K562 (cell line): Measurements from ENCODE around the gene ERBB3. TPM values are rescaled to one million over a fixed set of nuclear protein-coding genes. Genes with fewer than 3 reads are reported as not detected.
A peak's percentile ranks its signal among the peaks of the same experiment; 100 is the strongest.

Experiments used
- ADNP ChIP-seq: fragments of 200-800 bp; sonication (Bioruptor generic); IDR thresholded peaks from 2 replicates; pipeline ENCODE4 v1.6.1; 2016; ENCODE audit warnings: missing genetic modification characterization, missing compliant biosample characterization
- CBX1 ChIP-seq: sonication (generic); IDR thresholded peaks from 2 replicates; pipeline ENCODE4 v1.6.1; 2016; ENCODE audit warnings: antibody characterized with exemption, low read depth, mild to moderate bottlenecking
- CHAMP1 ChIP-seq: fragments of 450-650 bp; IDR thresholded peaks from 2 replicates; pipeline ENCODE4 v1.6.1; 2016; ENCODE audit warnings: mild to moderate bottlenecking
- CSDE1 ChIP-seq, 2 experiments: fragments of 450-650 bp; IDR thresholded peaks; 2 replicates each; pipeline ENCODE4 v1.6.1; 2016; ENCODE audit warnings: mild to moderate bottlenecking in 1 of 2
- E2F3 ChIP-seq: fragments of 250-450 bp; sonication (Bioruptor Pico); IDR thresholded peaks from 2 replicates; pipeline ENCODE4 v1.4.0; 2020; ENCODE audit warnings: mild to moderate bottlenecking
- EWSR1 ChIP-seq: fragments of 450-650 bp; IDR thresholded peaks from 2 replicates; pipeline ENCODE4 v1.6.1; 2018; ENCODE audit warnings: borderline replicate concordance, mild to moderate bottlenecking, low read depth, moderate library complexity; ENCODE audit not compliant: partially characterized antibody
- HDAC1 ChIP-seq, 2 experiments: fragments of 450-650 bp; IDR thresholded peaks; 2 replicates each; pipeline ENCODE4 v1.6.1; 2016 to 2017; ENCODE audit warnings: inconsistent platforms in 1 of 2, mild to moderate bottlenecking in 1 of 2, moderate library complexity in 1 of 2
- JUND ChIP-seq, 2 experiments: IDR thresholded peaks; 2 replicates in 1 of 2; 3 replicates in 1 of 2; pipeline ENCODE4 v1.6.1; 2011; ENCODE audit warnings: borderline replicate concordance in 2 of 2, low read depth in 2 of 2, low read length in 2 of 2, improper control_type of control experiment in 1 of 2, missing biosample characterization in 1 of 2, missing genetic modification characterization in 1 of 2, missing genetic modification reagents in 1 of 2
- NELFE ChIP-seq: IDR thresholded peaks from 2 replicates; pipeline ENCODE4 v1.6.1; 2011; ENCODE audit warnings: mild to moderate bottlenecking; ENCODE audit not compliant: insufficient read depth, insufficient read length
- REST ChIP-seq, 2 experiments: fragments of 450-650 bp; formaldehyde crosslinking in 1 of 2; IDR thresholded peaks; 2 replicates each; pipeline versions ENCODE4 v1.4.0 to v1.6.1; 2014 to 2020; ENCODE audit warnings: mild to moderate bottlenecking in 2 of 2, borderline replicate concordance in 1 of 2, low read depth in 1 of 2
- TAF1 ChIP-seq: IDR thresholded peaks from 2 replicates; pipeline ENCODE4 v1.6.1; 2011; ENCODE audit warnings: mild to moderate bottlenecking, low read length, moderate library complexity; ENCODE audit not compliant: insufficient read depth, control insufficient read depth, severe bottlenecking; ENCODE audit errors: extremely low read depth
- THRB ChIP-seq: fragments of 450-650 bp; formaldehyde crosslinking; conservative IDR thresholded peaks from 2 replicates; pipeline ENCODE4 v1.4.0; 2022; ENCODE audit warnings: mild to moderate bottlenecking, missing genetic modification characterization
- ZFP1 ChIP-seq: fragments of 450-650 bp; formaldehyde crosslinking; IDR thresholded peaks from 2 replicates; pipeline ENCODE4 v1.4.0; 2020; ENCODE audit warnings: mild to moderate bottlenecking, mixed read lengths
- polyA plus RNA-seq, 8 experiments: library from polyadenylated mRNA; depleted of rRNA in 4 of 8; stranded (reverse) in 5 of 8; unstranded in 3 of 8; fragments of >200 nt; fragmentation: Nextera tagmentation in 2 of 8; fragmentation: Illumina TruSeq in 1 of 8; extraction: Ambion mirVana in 2 of 8; extraction: Trizol in 1 of 8; gene quantifications; 2 replicates each; pipeline versions ENCODE4 v1.2.1 to v1.2.3, GENCODE V29; 2011 to 2014; ENCODE audit warnings: inconsistent platforms in 1 of 8, missing spikeins in 1 of 8
- total RNA-seq, 7 experiments: library from RNA; depleted of rRNA in 6 of 7; stranded (reverse); fragments of >200 nt in 6 of 7; fragmentation: Illumina TruSeq in 2 of 7; extraction: Trizol in 2 of 7; gene quantifications; 2 replicates each; pipeline versions ENCODE4 v1.2.1 to v1.2.3, GENCODE V29; 2011 to 2021; ENCODE audit warnings: low replicate concordance in 1 of 7

The ERBB3 gene
- total and polyA plus RNA-seq, 9 of the 15 experiments (the other 6 are each of a cell fraction or from before 2014, with no cell fraction given) = 1.5 to 5.4 (median 3.8) TPM

GRCh38 chr12:56116267-56117081 is 36.5 kb downstream of the ERBB3 start, which contains the start of gene RPL41 (continued):
- peak; percentile 59 for TF ChIP-seq JUND (IDR thresholded peaks at IDR 0.05; ENCODE audit: borderline replicate concordance, low read depth, low read length)
- TF ChIP-seq JUND (tag; IDR thresholded peaks at IDR 0.05; ENCODE audit: borderline replicate concordance, low read depth, low read length) = peak; percentile 81; the same call in 2 of the 3 replicates
- TF ChIP-seq ZFP1 (CRISPR knock-in tag) = no peak
- 0 out of 2 replicates have a peak, but pooled peaks have one; percentile 54 for TF ChIP-seq E2F3 (CRISPR knock-in tag)
- TF ChIP-seq CBX1 = peak; percentile 88
- peak; percentile 89 for TF ChIP-seq CHAMP1
- peak; percentile 55 for TF ChIP-seq NELFE
- no peak for TF ChIP-seq REST (IDR thresholded peaks at IDR 0.05; ENCODE audit: borderline replicate concordance)
- TF ChIP-seq REST (CRISPR knock-in tag; IDR thresholded peaks at IDR 0.05; ENCODE audit: low read depth) = peak; percentile 58; the same call in 1 of the 2 replicates
- peak; percentile 91; the same call in 1 of the 2 replicates for TF ChIP-seq THRB (CRISPR knock-in tag)
- TF ChIP-seq ADNP (tag) = no peak
- TF ChIP-seq TAF1 = peak; percentile 98
- TF ChIP-seq EWSR1 = no peak
- TF ChIP-seq CSDE1 (IDR thresholded peaks at IDR 0.05) = peak; percentile 76 to 83; a peak in 2 of 4 replicates
- peak in 1 of 2 experiments; percentile 74; a peak in 3 of 4 replicates for TF ChIP-seq HDAC1 (IDR thresholded peaks at IDR 0.05)
